22Rv1 (cell line): ENCODE results near the gene ZNF772.

Experiments
- CTCF ChIP-seq: fragments of 450-650 bp; IDR thresholded peaks from 2 replicates; pipeline ENCODE4 v1.5.1; 2017; ENCODE audit warnings: mild to moderate bottlenecking
- ZFX ChIP-seq: fragments of 450-650 bp; IDR thresholded peaks from 2 replicates; pipeline ENCODE4 v1.6.1; 2017; ENCODE audit warnings: antibody characterized with exemption, borderline replicate concordance

GRCh38 chr19:57438925-57439324 lies 38.4 kb downstream of the ZNF772 start:
- TF ChIP-seq CTCF (no peak), ZFX (no peak)
